Embryonic facial prominence (tissue), 1 donor: ENCODE data around the gene CCDC74A.
"Not testable (repeated sequence)": the region's sequence is repeated elsewhere in the genome, so short reads cannot be mapped to it uniquely, and the experiment has no call there.

ENCODE experiments used
- DNase-seq: peaks from one replicate; pipeline ENCODE4 v3.0.0-alpha.2; 2016; ENCODE audit errors: extremely low spot score

Gene CCDC74A

GRCh38 chr2:131556998-131557397 lies 29.3 kb downstream of the CCDC74A start:
- no peak for DNase-seq

GRCh38 chr2:131557558-131558321 lies 30.1 kb downstream of the CCDC74A start:
- no peak for DNase-seq

DNA sequence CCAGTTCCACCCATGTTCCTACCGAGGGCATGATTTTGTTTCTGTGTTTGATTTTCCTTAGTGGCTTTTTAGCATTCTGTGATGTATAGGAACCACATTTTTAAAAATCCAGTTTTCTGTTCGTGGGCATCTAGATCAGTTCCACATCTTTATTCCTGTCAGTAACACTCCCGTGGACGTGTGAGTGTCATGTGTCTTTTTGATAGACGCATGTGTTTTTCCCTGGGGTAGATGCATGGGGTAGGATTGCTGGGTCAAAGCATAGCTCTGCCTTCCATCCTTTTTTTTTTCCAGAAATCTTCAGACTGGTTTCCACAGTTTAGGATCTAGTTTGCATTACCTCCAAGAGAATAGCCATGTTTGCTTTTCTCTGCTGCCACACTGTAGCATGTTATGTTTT lies 38.7 kb downstream of the CCDC74A start:
- no peak for DNase-seq

GRCh38 chr2:131567891-131568290 lies 40.2 kb downstream of the CCDC74A start:
- DNase-seq = no peak

GRCh38 chr2:131568401-131568800 lies 40.7 kb downstream of the CCDC74A start:
- DNase-seq = not testable (repeated sequence)

DNA sequence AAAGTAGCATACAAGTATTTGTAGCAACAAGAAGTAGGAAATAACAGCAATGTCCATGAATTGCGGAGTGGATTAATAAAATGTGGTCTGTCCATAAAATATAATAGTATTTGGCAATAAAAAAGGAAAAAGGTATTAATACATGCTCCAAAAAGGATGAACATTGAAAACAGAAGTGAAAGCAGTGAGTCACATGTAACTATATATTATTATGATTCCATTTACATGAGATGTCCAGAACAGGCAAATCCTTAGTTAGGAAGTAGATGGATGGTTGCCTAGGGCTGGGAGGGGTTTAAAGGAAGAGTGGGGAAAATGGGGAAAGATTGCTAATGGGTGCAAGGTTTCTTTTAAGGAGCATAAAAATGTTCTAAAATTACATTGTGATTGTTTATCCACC lies 44.5 kb downstream of the CCDC74A start:
- DNase-seq = no peak

GRCh38 chr2:131577812-131578211 lies 50.1 kb downstream of the CCDC74A start:
- DNase-seq = no peak

GRCh38 chr2:131580187-131580586 lies 52.5 kb downstream of the CCDC74A start:
- no peak for DNase-seq
